ENCODE measurements around the gene CACNB1. TPM values are rescaled to one million over a fixed set of nuclear protein-coding genes. Genes with fewer than 3 reads are reported as not detected.
A peak's percentile ranks its signal among the peaks of the same experiment; 100 is the strongest.

CACNB1 gene
- total RNA-seq, 1 donor = 7.8 TPM

- TF ChIP-seq CTCF (IDR thresholded peaks at IDR 0.05; ENCODE audit: insufficient read depth, low read depth, low read length) = no peak
- no peak for DNase-seq (ENCODE audit: low read depth)
- H3K4me3 ChIP-seq (ENCODE audit: low read depth, low read length) = no peak overlapping the region
These were observed 50.0 kb downstream of the CACNB1 start for GRCh38 chr17:39147221-39148185.

- DNase-seq (ENCODE audit: low read depth) = no peak
- H3K4me3 ChIP-seq (ENCODE audit: low read depth, low read length) = no peak overlapping the region
- TF ChIP-seq CTCF (IDR thresholded peaks at IDR 0.05; ENCODE audit: insufficient read depth, low read depth, low read length) = no peak
These were observed 51.2 kb downstream of the CACNB1 start for GRCh38 chr17:39146273-39146672.

GRCh38 chr17:39145143-39145542 lies 52.3 kb downstream of the CACNB1 start:
- TF ChIP-seq CTCF (IDR thresholded peaks at IDR 0.05; ENCODE audit: insufficient read depth, low read depth, low read length) = no peak
- DNase-seq (ENCODE audit: low read depth) = no peak
- H3K4me3 ChIP-seq (ENCODE audit: low read depth, low read length) = no peak overlapping the region

GRCh38 chr17:39144416-39144840 lies 53.0 kb downstream of the CACNB1 start:
- no peak overlapping the region for H3K4me3 ChIP-seq (ENCODE audit: low read depth, low read length)
- TF ChIP-seq CTCF (IDR thresholded peaks at IDR 0.05; ENCODE audit: insufficient read depth, low read depth, low read length) = no peak
- DNase-seq (ENCODE audit: low read depth) = peak; percentile 39

GRCh38 chr17:39143552-39144093 lies 53.8 kb downstream of the CACNB1 start:
- TF ChIP-seq CTCF (IDR thresholded peaks at IDR 0.05; ENCODE audit: insufficient read depth, low read depth, low read length) = no peak
- H3K4me3 ChIP-seq (ENCODE audit: low read depth, low read length) = no peak overlapping the region
- no peak for DNase-seq (ENCODE audit: low read depth)

GRCh38 chr17:39141915-39142664 lies 55.4 kb downstream of the CACNB1 start:
- no peak overlapping the region for H3K4me3 ChIP-seq (ENCODE audit: low read depth, low read length)
- TF ChIP-seq CTCF (IDR thresholded peaks at IDR 0.05; ENCODE audit: insufficient read depth, low read depth, low read length) = no peak
- no peak for DNase-seq (ENCODE audit: low read depth)
